Measurements from ENCODE around the gene FAM135A. TPM values are rescaled to one million over a fixed set of nuclear protein-coding genes. Genes with fewer than 3 reads are reported as not detected.

Gene FAM135A
- total RNA-seq, 3 donors from 2014 or later (not counting 1 experiment from before 2014, with no cell fraction given): 4.8 to 9.3 (median 5.0) TPM

DNA sequence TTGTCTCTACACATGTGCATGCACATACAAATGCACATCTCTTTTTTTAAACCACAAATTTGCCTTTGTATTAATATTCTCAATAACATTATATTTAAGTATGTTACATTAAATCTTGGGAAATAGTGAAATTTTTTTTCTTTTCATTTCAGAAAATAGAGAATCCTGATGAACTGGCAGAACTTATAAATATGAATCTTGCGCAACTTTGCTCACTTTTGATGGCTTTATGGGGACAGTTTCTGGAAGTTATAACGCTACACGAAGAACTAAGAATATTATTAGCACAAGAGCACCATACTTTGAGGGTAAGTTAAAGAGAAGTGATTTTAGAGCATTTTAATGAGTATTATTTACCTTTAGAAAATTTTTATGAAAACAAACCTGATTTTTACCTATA, 89.2 kb downstream of the FAM135A start:
- no peak for DNase-seq
- 100% methylated on average over 1 of the region's 3 CpGs for WGBS (ENCODE audit: insufficient coverage)
- Histone ChIP-seq H3K4me3 (ENCODE audit: low read length) (no peak overlapping the region), H3K4me1 (ENCODE audit: control insufficient read depth, insufficient read depth, low read length) (no peaks in the 10 kb centered on the region), H3K9me3 (ENCODE audit: control insufficient read depth, insufficient read depth, low read length) (no peaks in the 10 kb centered on the region), H3K36me3 (ENCODE audit: control insufficient read depth, insufficient read depth, low read length) (peaks cover 3% of the 10 kb centered on the region), H3K27ac (ENCODE audit: low read length) (no peak overlapping the region), H3K27me3 (ENCODE audit: control insufficient read depth, insufficient read depth, low read length) (no peaks in the 10 kb centered on the region)
- H3K27me3 Mint-ChIP-seq (ENCODE audit: low read depth in 2 of 2): peaks cover 0 to 2% of the 10 kb centered on the region in 2 donors
- peaks cover 4 to 7% of the 10 kb centered on the region in 2 donors for H3K9me3 Mint-ChIP-seq
- intact Hi-C loops (cut with micrococcal nuclease): no loop called here
- TF ChIP-seq, protein P1, sequence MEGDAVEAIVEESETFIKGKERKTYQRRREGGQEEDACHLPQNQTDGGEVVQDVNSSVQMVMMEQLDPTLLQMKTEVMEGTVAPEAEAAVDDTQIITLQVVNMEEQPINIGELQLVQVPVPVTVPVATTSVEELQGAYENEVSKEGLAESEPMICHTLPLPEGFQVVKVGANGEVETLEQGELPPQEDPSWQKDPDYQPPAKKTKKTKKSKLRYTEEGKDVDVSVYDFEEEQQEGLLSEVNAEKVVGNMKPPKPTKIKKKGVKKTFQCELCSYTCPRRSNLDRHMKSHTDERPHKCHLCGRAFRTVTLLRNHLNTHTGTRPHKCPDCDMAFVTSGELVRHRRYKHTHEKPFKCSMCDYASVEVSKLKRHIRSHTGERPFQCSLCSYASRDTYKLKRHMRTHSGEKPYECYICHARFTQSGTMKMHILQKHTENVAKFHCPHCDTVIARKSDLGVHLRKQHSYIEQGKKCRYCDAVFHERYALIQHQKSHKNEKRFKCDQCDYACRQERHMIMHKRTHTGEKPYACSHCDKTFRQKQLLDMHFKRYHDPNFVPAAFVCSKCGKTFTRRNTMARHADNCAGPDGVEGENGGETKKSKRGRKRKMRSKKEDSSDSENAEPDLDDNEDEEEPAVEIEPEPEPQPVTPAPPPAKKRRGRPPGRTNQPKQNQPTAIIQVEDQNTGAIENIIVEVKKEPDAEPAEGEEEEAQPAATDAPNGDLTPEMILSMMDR (IDR thresholded peaks at IDR 0.05): no peak
- no peak for ATAC-seq
- peaks cover 36% of the 10 kb centered on the region for H3K36me3 Mint-ChIP-seq
- no peak overlapping the region for H3K4me3 Mint-ChIP-seq
- H3K4me1 Mint-ChIP-seq: no peaks in the 10 kb centered on the region
- H3K27ac Mint-ChIP-seq: no peak overlapping the region

DNA sequence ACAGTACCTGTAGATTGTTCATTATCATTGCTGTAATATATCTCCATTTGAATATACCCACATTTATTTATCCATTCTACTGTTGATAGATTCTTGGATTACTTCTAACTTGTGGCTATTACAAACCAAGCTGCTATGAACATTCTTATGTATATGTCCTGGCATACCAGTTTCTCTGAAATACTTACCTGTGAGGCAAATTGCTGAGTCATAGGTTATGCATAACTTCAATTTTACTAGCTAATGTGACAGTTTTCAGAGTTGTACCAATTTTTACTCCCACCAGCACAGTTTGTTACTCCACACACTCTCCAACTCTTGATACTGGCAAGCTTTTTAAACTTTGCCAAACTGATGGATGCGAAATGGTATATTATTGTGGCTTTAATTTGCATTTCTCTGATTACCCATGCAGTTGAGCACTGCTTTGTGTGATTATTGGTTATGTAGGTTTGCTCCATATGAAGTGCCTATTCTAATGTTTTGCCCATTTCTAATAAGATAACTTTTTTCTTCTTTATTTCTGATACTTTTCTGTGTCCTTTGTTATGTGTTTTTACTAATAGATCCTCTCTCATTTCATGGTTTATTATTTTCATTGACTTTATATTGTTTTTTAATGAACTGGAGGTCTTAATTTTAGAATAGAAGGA, 90.6 kb downstream of the FAM135A start:
- H3K4me3 Mint-ChIP-seq: no peak overlapping the region
- Histone ChIP-seq H3K27ac (ENCODE audit: low read length) (no peak overlapping the region), H3K4me3 (ENCODE audit: low read length) (no peak overlapping the region), H3K27me3 (ENCODE audit: control insufficient read depth, insufficient read depth, low read length) (no peaks in the 10 kb centered on the region), H3K4me1 (ENCODE audit: control insufficient read depth, insufficient read depth, low read length) (no peaks in the 10 kb centered on the region), H3K36me3 (ENCODE audit: control insufficient read depth, insufficient read depth, low read length) (peaks cover 3% of the 10 kb centered on the region), H3K9me3 (ENCODE audit: control insufficient read depth, insufficient read depth, low read length) (no peaks in the 10 kb centered on the region)
- TF ChIP-seq, protein P1 (IDR thresholded peaks at IDR 0.05): no peak
- no peaks in the 10 kb centered on the region for H3K4me1 Mint-ChIP-seq
- DNase-seq (no peak), ATAC-seq (no peak)
- H3K9me3 Mint-ChIP-seq: peaks cover 4 to 7% of the 10 kb centered on the region in 2 donors
- peaks cover 36% of the 10 kb centered on the region for H3K36me3 Mint-ChIP-seq
- H3K27ac Mint-ChIP-seq: no peak overlapping the region
- intact Hi-C loops (cut with micrococcal nuclease): no loop called here
- WGBS (ENCODE audit: insufficient coverage): 100% methylated on average over 1 of the region's 1 CpG
- H3K27me3 Mint-ChIP-seq (ENCODE audit: low read depth in 2 of 2): peaks cover 0 to 2% of the 10 kb centered on the region in 2 donors

DNA sequence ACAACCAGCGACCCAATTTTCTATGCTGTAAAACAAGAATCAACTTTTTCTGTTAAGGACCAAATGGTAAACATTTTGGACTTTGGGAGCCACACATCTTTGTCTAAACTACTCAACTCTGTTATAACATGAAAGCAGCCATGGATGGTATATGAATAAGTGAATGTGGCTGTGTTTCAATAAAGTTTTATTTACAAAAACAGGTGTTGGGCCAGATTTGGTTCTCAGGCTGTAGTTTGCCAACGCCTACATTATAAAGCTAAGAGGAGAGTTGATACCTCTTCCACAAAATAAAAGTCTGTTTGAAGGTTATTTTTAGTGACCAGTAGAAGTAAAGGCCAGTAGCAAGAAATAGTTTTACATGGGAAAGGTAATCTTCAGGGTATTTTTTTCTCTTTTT, 93.0 kb downstream of the FAM135A start:
- TF ChIP-seq, protein P1 (IDR thresholded peaks at IDR 0.05): no peak
- Histone ChIP-seq H3K27me3 (ENCODE audit: control insufficient read depth, insufficient read depth, low read length) (no peaks in the 10 kb centered on the region), H3K27ac (ENCODE audit: low read length) (no peak overlapping the region), H3K9me3 (ENCODE audit: control insufficient read depth, insufficient read depth, low read length) (no peaks in the 10 kb centered on the region), H3K36me3 (ENCODE audit: control insufficient read depth, insufficient read depth, low read length) (peaks cover 3% of the 10 kb centered on the region), H3K4me1 (ENCODE audit: control insufficient read depth, insufficient read depth, low read length) (no peaks in the 10 kb centered on the region), H3K4me3 (ENCODE audit: low read length) (no peak overlapping the region)
- H3K27ac Mint-ChIP-seq: no peak overlapping the region
- intact Hi-C loops (cut with micrococcal nuclease): no loop called here
- H3K4me3 Mint-ChIP-seq: no peak overlapping the region
- ATAC-seq (no peak), DNase-seq (no peak)
- no peaks in the 10 kb centered on the region for H3K4me1 Mint-ChIP-seq
- H3K36me3 Mint-ChIP-seq: peaks cover 23% of the 10 kb centered on the region
- H3K27me3 Mint-ChIP-seq (ENCODE audit: low read depth in 2 of 2): no peaks in the 10 kb centered on the region
- H3K9me3 Mint-ChIP-seq: peaks cover 0 to 4% of the 10 kb centered on the region in 2 donors
- 93% methylated on average over 2 of the region's 2 CpGs for WGBS (ENCODE audit: insufficient coverage)

DNA sequence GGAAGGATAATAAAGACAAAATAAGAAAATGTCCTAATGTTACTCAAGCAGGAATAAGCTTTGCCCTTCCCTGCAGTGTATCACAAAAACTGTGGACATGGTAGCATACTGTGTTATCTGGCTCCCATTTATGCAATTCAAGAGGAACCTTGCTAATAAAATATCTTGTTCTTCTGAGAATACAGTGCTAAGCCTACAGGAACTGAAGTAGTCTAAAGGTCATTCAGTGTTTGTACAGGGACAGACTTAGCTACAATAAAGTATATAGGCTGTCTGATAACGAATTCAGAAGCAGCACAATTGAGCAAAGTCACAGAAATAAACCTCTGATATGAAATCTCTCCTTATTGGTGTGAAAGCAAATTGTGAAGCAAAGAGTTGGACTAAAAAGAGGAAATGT, 93.9 kb downstream of the FAM135A start:
- ATAC-seq: no peak
- intact Hi-C loops (cut with micrococcal nuclease): no loop called here
- WGBS (ENCODE audit: insufficient coverage): 100% methylated on average over 1 of the region's 1 CpG
- Mint-ChIP-seq H3K27ac (no peak overlapping the region), H3K9me3 (peaks cover 0 to 4% of the 10 kb centered on the region in 2 donors), H3K27me3 (ENCODE audit: low read depth in 2 of 2) (no peaks in the 10 kb centered on the region), H3K4me1 (no peaks in the 10 kb centered on the region), H3K4me3 (no peak overlapping the region), H3K36me3 (peaks cover 23% of the 10 kb centered on the region)
- H3K27ac ChIP-seq (ENCODE audit: low read length): no peak overlapping the region
- no peak overlapping the region for H3K4me3 ChIP-seq (ENCODE audit: low read length)
- TF ChIP-seq, protein P1 (IDR thresholded peaks at IDR 0.05): no peak
- H3K4me1 ChIP-seq (ENCODE audit: control insufficient read depth, insufficient read depth, low read length): no peaks in the 10 kb centered on the region
- no peak for DNase-seq
- H3K27me3 ChIP-seq (ENCODE audit: control insufficient read depth, insufficient read depth, low read length): no peaks in the 10 kb centered on the region
- H3K36me3 ChIP-seq (ENCODE audit: control insufficient read depth, insufficient read depth, low read length): peaks cover 3% of the 10 kb centered on the region
- H3K9me3 ChIP-seq (ENCODE audit: control insufficient read depth, insufficient read depth, low read length): no peaks in the 10 kb centered on the region
